H1 (cell line): ENCODE results near the gene ARL8A. TPM values are rescaled to one million over a fixed set of nuclear protein-coding genes. Genes with fewer than 3 reads are reported as not detected.

Source experiments
- CTCF ChIA-PET: fragments of 300-600 bp; sonication (Branson Sonifier 250); formaldehyde crosslinking; loops from one replicate; lab custom pipeline; 2021; ENCODE audit not compliant: partially characterized antibody; lab: Charles Lee
- POLR2A ChIA-PET: fragments of 300-600 bp; sonication (Branson Sonifier 250); formaldehyde crosslinking; loops from one replicate; lab custom pipeline; 2021; ENCODE audit warnings: inconsistent platforms; ENCODE audit not compliant: partially characterized antibody; lab: Charles Lee
- DNase-seq, 2 experiments: peaks; one replicate each; pipeline versions ENCODE4 v3.0.0 to v3.0.0-alpha.2; 2010 to 2022; ENCODE audit warnings: low spot score in 2 of 2, low read depth in 1 of 2, mixed read lengths in 1 of 2
- FAIRE-seq: peaks from 2 replicates; lab custom pipeline; 2011; peaks lifted over from hg19 to GRCh38; lab: Jason Lieb, UNC
- H2AFZ ChIP-seq: 2 replicates; pipeline ENCODE4 v1.8.1; 2012; ENCODE audit warnings: low read length, inconsistent platforms
- H2AK5ac ChIP-seq: 2 replicates; pipeline ENCODE4 v1.6.1; 2013; ENCODE audit warnings: low read depth, low read length
- H2BK120ac ChIP-seq: replicated peaks from 2 replicates; pipeline ENCODE3; 2013; ENCODE audit warnings: low read depth, low read length, inconsistent platforms
- H2BK12ac ChIP-seq: 2 replicates; pipeline ENCODE4 v1.6.1; 2013; ENCODE audit warnings: low read depth, low read length
- H2BK15ac ChIP-seq: 2 replicates; pipeline ENCODE4 v1.6.1; 2013; ENCODE audit warnings: low read length
- H2BK20ac ChIP-seq: 2 replicates; pipeline ENCODE4 v1.6.1; 2013; ENCODE audit warnings: low read length
- H2BK5ac ChIP-seq: 2 replicates; pipeline ENCODE4 v1.6.1; 2013; ENCODE audit warnings: low read depth, low read length
- H3K14ac ChIP-seq: 2 replicates; pipeline ENCODE4 v1.6.1; 2013; ENCODE audit warnings: inconsistent platforms; ENCODE audit not compliant: insufficient read length
- H3K18ac ChIP-seq: 2 replicates; pipeline ENCODE4 v1.6.1; 2013; ENCODE audit warnings: low read length; ENCODE audit errors: extremely low read depth
- H3K23ac ChIP-seq: 2 replicates; pipeline ENCODE4 v1.6.1; 2013; ENCODE audit warnings: inconsistent platforms; ENCODE audit not compliant: insufficient read length
- H3K23me2 ChIP-seq: 2 replicates; pipeline ENCODE4 v1.6.1; 2013; ENCODE audit warnings: low read depth, low read length
- H3K27ac ChIP-seq: 2 replicates; pipeline ENCODE4 v1.6.1; 2011; ENCODE audit warnings: low read depth, low read length, inconsistent platforms
- H3K27me3 ChIP-seq, 4 experiments: replicated peaks in 1 of 4; 1 replicate in 1 of 4; 2 replicates in 3 of 4; pipeline versions ENCODE4 v1.6.1 to v1.8.1; 2011 to 2013; ENCODE audit warnings: low read length in 3 of 4, mild to moderate bottlenecking in 3 of 4, inconsistent platforms in 2 of 4, mixed read lengths in 2 of 4, moderate library complexity in 1 of 4; ENCODE audit not compliant: control insufficient read depth in 3 of 4, insufficient read depth in 3 of 4; ENCODE audit errors: extremely low read depth in 1 of 4
- H3K36me3 ChIP-seq, 4 experiments: 2 replicates each; pipeline versions ENCODE4 v1.6.1 to v1.8.1; 2011 to 2013; ENCODE audit warnings: mild to moderate bottlenecking in 4 of 4, low read length in 3 of 4, moderate library complexity in 2 of 4, control low read depth in 1 of 4, inconsistent platforms in 1 of 4; ENCODE audit not compliant: insufficient read depth in 4 of 4, control insufficient read depth in 2 of 4
- H3K4ac ChIP-seq: replicated peaks from 2 replicates; pipeline ENCODE3; 2013; ENCODE audit warnings: low read length, low read depth, mixed read lengths, inconsistent platforms; ENCODE audit not compliant: insufficient read length
- H3K4me1 ChIP-seq, 4 experiments: replicated peaks in 1 of 4; 1 replicate in 1 of 4; 2 replicates in 3 of 4; pipeline versions ENCODE4 v1.6.1 to v1.8.1; 2011 to 2013; ENCODE audit warnings: low read length in 3 of 4, inconsistent platforms in 2 of 4, mixed read lengths in 1 of 4; ENCODE audit not compliant: insufficient read depth in 4 of 4, control insufficient read depth in 3 of 4
- H3K4me2 ChIP-seq, 2 experiments: 2 replicates each; pipeline versions ENCODE4 v1.6.1 to v1.8.1; 2011 to 2013; ENCODE audit warnings: low read depth in 2 of 2, low read length in 2 of 2, control low read depth in 1 of 2, inconsistent platforms in 1 of 2, mild to moderate bottlenecking in 1 of 2; ENCODE audit not compliant: insufficient read depth in 1 of 2
- H3K4me3 ChIP-seq, 4 experiments: fragments of 200-600, 300-600 bp in 1 of 4; sonication (generic), shearing (Covaris generic), sonication (Bioruptor Twin) in 1 of 4; 2 replicates each; pipeline versions ENCODE4 v1.5.1 to v1.8.1; 2011 to 2016; ENCODE audit warnings: low read length in 4 of 4, low read depth in 3 of 4, control low read depth in 2 of 4, inconsistent platforms in 2 of 4, mild to moderate bottlenecking in 2 of 4, mixed read lengths in 1 of 4, moderate library complexity in 1 of 4; ENCODE audit not compliant: insufficient read depth in 2 of 4; ENCODE audit errors: extremely low read depth in 1 of 4
- H3K56ac ChIP-seq: replicated peaks from 2 replicates; pipeline ENCODE3; 2013; ENCODE audit warnings: low read depth, mild to moderate bottlenecking, mixed read lengths, low read length, inconsistent platforms; ENCODE audit not compliant: insufficient read length
- H3K79me1 ChIP-seq: 2 replicates; pipeline ENCODE4 v1.6.1; 2013; ENCODE audit warnings: low read depth, low read length, control low read depth
- H3K79me2 ChIP-seq, 2 experiments: 2 replicates each; pipeline versions ENCODE4 v1.6.1 to v1.8.1; 2012 to 2013; ENCODE audit warnings: low read length in 2 of 2, mild to moderate bottlenecking in 2 of 2, inconsistent platforms in 1 of 2; ENCODE audit not compliant: insufficient read depth in 2 of 2, control insufficient read depth in 1 of 2
- H3K9ac ChIP-seq, 4 experiments: replicated peaks in 1 of 4; 1 replicate in 1 of 4; 2 replicates in 3 of 4; pipeline versions ENCODE4 v1.6.1 to v1.8.1; 2011 to 2013; ENCODE audit warnings: low read depth in 3 of 4, low read length in 3 of 4, control low read depth in 2 of 4, mild to moderate bottlenecking in 2 of 4, moderate library complexity in 2 of 4, inconsistent platforms in 1 of 4; ENCODE audit errors: extremely low read depth in 1 of 4
- H3K9me3 ChIP-seq, 2 experiments: 2 replicates each; pipeline versions ENCODE4 v1.6.1 to v1.8.1; 2012 to 2013; ENCODE audit warnings: mild to moderate bottlenecking in 2 of 2, moderate library complexity in 2 of 2, control low read depth in 1 of 2, inconsistent platforms in 1 of 2, low read depth in 1 of 2, low read length in 1 of 2, mixed read lengths in 1 of 2; ENCODE audit not compliant: insufficient read depth in 2 of 2
- H4K20me1 ChIP-seq, 2 experiments: replicated peaks in 1 of 2; 2 replicates each; pipeline versions ENCODE3 to v1.8.1; 2011 to 2013; ENCODE audit warnings: inconsistent platforms in 2 of 2, low read length in 2 of 2, mild to moderate bottlenecking in 1 of 2; ENCODE audit not compliant: insufficient read depth in 2 of 2, control insufficient read depth in 1 of 2
- H4K5ac ChIP-seq: 2 replicates; pipeline ENCODE4 v1.6.1; 2013; ENCODE audit warnings: low read length, low read depth, mixed read lengths, inconsistent platforms; ENCODE audit not compliant: insufficient read length
- H4K8ac ChIP-seq: 2 replicates; pipeline ENCODE4 v1.8.0; 2013; ENCODE audit warnings: mild to moderate bottlenecking, moderate library complexity, low read length, inconsistent platforms; ENCODE audit not compliant: insufficient read depth; ENCODE audit errors: extremely low read depth
- H4K91ac ChIP-seq: replicated peaks from 2 replicates; pipeline ENCODE3; 2013; ENCODE audit warnings: low read length, mixed read lengths, inconsistent platforms; ENCODE audit not compliant: insufficient read length
- ATF3 ChIP-seq: IDR thresholded peaks from 2 replicates; pipeline ENCODE4 v1.6.1; 2011; ENCODE audit warnings: low read depth, mild to moderate bottlenecking, low read length; ENCODE audit not compliant: insufficient read depth
- CTCF ChIP-seq, 3 experiments: IDR thresholded peaks; 1 replicate in 2 of 3; 2 replicates in 1 of 3; pipeline versions ENCODE4 v1.5.1 to v1.6.1; 2011; ENCODE audit warnings: low read length in 3 of 3, mild to moderate bottlenecking in 3 of 3, inconsistent platforms in 2 of 3, low read depth in 1 of 3, moderate library complexity in 1 of 3; ENCODE audit not compliant: insufficient read depth in 1 of 3; ENCODE audit errors: control extremely low read depth in 1 of 3
- EZH2 ChIP-seq: fragments of 200-600 bp; sonication (generic); IDR thresholded peaks from 2 replicates; pipeline ENCODE4 v1.7.1; 2012; ENCODE audit warnings: low read depth, mild to moderate bottlenecking, moderate library complexity, low read length, inconsistent platforms; ENCODE audit not compliant: severe bottlenecking
- HDAC2 ChIP-seq, 2 experiments: fragments of 300-600 bp in 1 of 2; sonication (generic) in 1 of 2; IDR thresholded peaks; 2 replicates each; pipeline ENCODE4 v1.6.1; 2011 to 2012; ENCODE audit warnings: low read depth in 2 of 2, low read length in 2 of 2, mild to moderate bottlenecking in 2 of 2, moderate library complexity in 2 of 2, borderline replicate concordance in 1 of 2, inconsistent platforms in 1 of 2
- SIN3A ChIP-seq, 2 experiments: IDR thresholded peaks in 1 of 2; conservative IDR thresholded peaks in 1 of 2; 2 replicates each; pipeline ENCODE4 v1.6.1; 2011 to 2012; ENCODE audit warnings: low read length in 2 of 2, improper control_type of control experiment in 1 of 2, low read depth in 1 of 2, mild to moderate bottlenecking in 1 of 2
- SP1 ChIP-seq: IDR thresholded peaks from 2 replicates; pipeline ENCODE4 v1.6.1; 2011; ENCODE audit warnings: low read depth, low read length
- SP2 ChIP-seq: IDR thresholded peaks from 2 replicates; pipeline ENCODE4 v1.6.1; 2012; ENCODE audit warnings: mild to moderate bottlenecking, low read length, inconsistent platforms
- WGBS, 2 experiments: shearing (Covaris generic) in 1 of 2; methylation state at CpG; one replicate each; pipeline versions ENCODE4 v1.1.6 to v1.1.7; 2013 to 2015; ENCODE audit warnings: low lambda C conversion rate in 2 of 2, mixed read lengths in 2 of 2, inconsistent platforms in 1 of 2, low coverage in 1 of 2, missing lambda C conversion rate in 1 of 2; ENCODE audit not compliant: insufficient replicate concordance in 2 of 2, insufficient coverage in 1 of 2, insufficient read length in 1 of 2; ENCODE audit errors: extremely low coverage in 1 of 2, missing lambda C conversion rate in 1 of 2; 5-methylcytosine and 5-hydroxymethylcytosine counted together
- polyA plus RNA-seq, 7 experiments: library from polyadenylated mRNA; depleted of rRNA in 3 of 7; stranded (reverse) in 5 of 7; unstranded in 2 of 7; fragments of >200 nt in 5 of 7; fragments of 200-250 nt in 2 of 7; gene quantifications; 1 replicate in 5 of 7; 2 replicates in 1 of 7; 4 replicates in 1 of 7; pipeline versions ENCODE4 v1.2.1 to v1.2.3, GENCODE V29; 2011 to 2013; ENCODE audit warnings: missing spikeins in 2 of 7, mixed read lengths in 2 of 7
- total RNA-seq: library from RNA; stranded (reverse); fragmentation: NEBNext Ultra II Directional; extraction: Animal tissue kit (Norgen Biotek cat#: 25700); gene quantifications from 2 replicates; pipeline ENCODE4 v1.2.1, GENCODE V29; 2021

ARL8A gene
- total and polyA plus RNA-seq, 2 of the 8 experiments (the other 6 are each of a cell fraction or from before 2014, with no cell fraction given) = 40.3 to 58.7 TPM

GRCh38 chr1:202193614-202194327, 49.2 kb upstream of the ARL8A start, which contains the start of gene LGR6:
LGR6 (plus strand) TSS chr1:202193799; CDS start chr1:202193990, 191 bp downstream.
- peak within 1 kb of the TSS in 1 of 4 experiments; percentile 51; a peak in 1 of 7 replicates for H3K9ac ChIP-seq
- DNase-seq (peak in 1 of 2 experiments; percentile 75), FAIRE-seq (no peak)
- no peak within 1 kb of the TSS for H4K5ac ChIP-seq
- H2BK120ac ChIP-seq = no peak within 1 kb of the TSS
- 0 out of 2 replicates have a peak within 1 kb of the TSS, but pooled peaks have one; percentile 53 for H2BK15ac ChIP-seq
- no peak within 1 kb of the TSS for H2AK5ac ChIP-seq
- H3K27me3 ChIP-seq = peaks cover 16 to 31% (median 22%) of the 10 kb centered on the region in 4 experiments
- H3K23ac ChIP-seq = no peak within 1 kb of the TSS
- POLR2A ChIA-PET = interaction anchor here (1.5 to 1.6 kb wide), 2 partner anchors 9 to 41 kb away, joined by 3 read pairs; no protein-coding TSS in a partner anchor
- 24% methylated on average over 12 of the region's 61 CpGs; no CpG with 5 or more reads in 1 of the 2 experiments for WGBS, 2 experiments
- no peak within 1 kb of the TSS for H3K14ac ChIP-seq
- peaks cover 5% of the 10 kb centered on the region; the same call in 1 of the 2 replicates for H3K23me2 ChIP-seq
- no peak within 1 kb of the TSS for H2BK20ac ChIP-seq
- H3K79me1 ChIP-seq = no peaks in the 10 kb centered on the region
- H3K4me3 ChIP-seq = peak within 1 kb of the TSS; percentile 22 to 65 (median 37); a peak in 6 of 8 replicates
- peak within 1 kb of the TSS; percentile 51 for H4K8ac ChIP-seq
- peak within 1 kb of the TSS; percentile 27; the same call in 1 of the 2 replicates for H2BK12ac ChIP-seq
- no peaks in the 10 kb centered on the region for H3K36me3 ChIP-seq
- no peak within 1 kb of the TSS for H4K91ac ChIP-seq
- no peaks in the 10 kb centered on the region for H3K79me2 ChIP-seq
- H3K27ac ChIP-seq = no peak within 1 kb of the TSS
- no peak within 1 kb of the TSS for H2BK5ac ChIP-seq
- no peaks in the 10 kb centered on the region for H4K20me1 ChIP-seq
- peak within 1 kb of the TSS; percentile 85; the same call in 1 of the 2 replicates for H2AFZ ChIP-seq
- peak within 1 kb of the TSS; percentile 48 to 86 for H3K4me2 ChIP-seq
- H3K56ac ChIP-seq = no peak within 1 kb of the TSS
- no peak within 1 kb of the TSS for H3K18ac ChIP-seq
- H3K4me1 ChIP-seq = peaks cover 0 to 9% (median 2%) of the 10 kb centered on the region in 4 experiments; a peak in 5 of 7 replicates
- no peak within 1 kb of the TSS for H3K4ac ChIP-seq
- CTCF ChIA-PET = interaction anchor here (0.6 to 6.3 kb wide), 39 partner anchors 9 to 675 kb away, joined by 3 to 52 read pairs (median 5); no protein-coding TSS in a partner anchor
- no peaks in the 10 kb centered on the region for H3K9me3 ChIP-seq
- TF ChIP-seq CTCF (IDR thresholded peaks at IDR 0.05; ENCODE audit: control extremely low read depth in 1 of 3, insufficient read depth in 1 of 3, low read depth in 1 of 3, low read length in 3 of 3) (peak in 1 of 3 experiments; percentile 15; a peak in 1 of 4 replicates), SP2 (no peak), EZH2 (no peak), ATF3 (no peak), HDAC2 (IDR thresholded peaks at IDR 0.05; ENCODE audit: borderline replicate concordance in 1 of 2, low read depth in 2 of 2, low read length in 2 of 2) (no peak; a peak in 1 of 4 replicates), SIN3A (conservative IDR thresholded peaks at IDR 0.05 in 1 of 2, IDR thresholded peaks at IDR 0.05 in 1 of 2; ENCODE audit: low read depth in 1 of 2, low read length in 2 of 2) (no peak), SP1 (no peak)
